Heart left ventricle (tissue), 13 donors: ENCODE measurements around the gene FGFRL1.

Experiments used
- POLR2A ChIP-seq, 2 donors: fragments of 450-650 bp; IDR thresholded peaks; one replicate each; pipeline ENCODE4 v1.6.1; 2017; ENCODE audit warnings: antibody characterized with exemption in 2 of 2, mild to moderate bottlenecking in 2 of 2, moderate library complexity in 2 of 2
- TF ChIP-seq, protein P1 (sequence below), 12 donors: fragments of 200-600 bp; sonication (generic) in 4 of 12; IDR thresholded peaks; one replicate each; pipeline versions ENCODE4 v1.5.0 to v1.8.0; 2018 to 2022; ENCODE audit warnings: antibody characterized with exemption in 12 of 12, mild to moderate bottlenecking in 5 of 12
- donor health status: ischemic (EF 13 %, LVEDD 7.1; RV severe dilation, severe dysfunction).
- donor health status: DM: no; HTN: yes; CAD: no.
- donor health status: DM: no; HTN: no; CAD: no.
- donor health status: ischemic (EF 25% LVEDD 6.9; RV normal size, moderate dysfunction).
- donor health status: ischemic (EF 25% LVEDD 5.7; RV mildly dilated, moderate dysfunction).
- donor health status: ischemic (EF 35%, LVEDD 5.7; RV mildly dilated, moderate dysfunction).
- donor health status: nonischemic (EF 11% LVEDD 7.7; RV severe dilation, severe dysfunction).
- donor health status: DM: yes; HTN: yes; CAD: no.
- donor health status: PGD.
- donor health status: ischemic (EF 29% LVEDD 5.4; RV normal size, mild dysfunction).
- donor health status: nonischemic (EF 23%, LVEDD 6.1; RV moderate dilation, normal function).

DNA sequence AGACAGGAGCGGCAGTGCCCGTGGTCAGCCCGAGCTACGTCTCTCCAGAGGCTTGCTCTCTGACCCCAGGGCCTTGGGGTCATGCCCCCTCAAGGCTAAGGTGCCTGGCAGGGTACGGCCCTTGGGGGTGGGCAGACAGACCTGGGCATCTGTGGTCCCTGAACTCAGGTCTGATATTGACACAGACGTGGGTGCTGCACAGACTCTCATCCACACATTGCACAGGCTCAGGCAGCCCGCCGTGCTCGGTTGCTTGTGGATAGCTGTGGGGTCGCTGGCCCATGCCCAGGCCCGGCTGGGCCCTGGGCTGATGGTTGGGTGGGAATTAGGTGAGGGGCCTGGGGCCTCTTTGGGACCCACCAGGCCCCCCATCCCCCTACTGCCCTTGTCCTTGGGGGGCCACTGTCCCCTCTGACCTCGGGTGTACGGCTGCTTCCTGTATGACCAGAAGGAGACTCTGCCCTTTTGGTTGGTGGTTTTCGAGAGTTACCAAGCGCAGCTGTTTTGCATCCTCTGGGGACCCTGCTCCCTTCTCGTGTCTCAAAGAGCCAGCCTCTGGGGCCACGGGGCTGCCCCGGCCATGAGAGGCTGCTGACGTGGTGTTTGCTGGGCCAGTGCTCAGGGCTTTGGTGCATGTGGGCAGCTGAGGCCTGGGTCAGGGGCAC is 10.1 kb downstream of the FGFRL1 start:
- no peak for TF ChIP-seq POLR2A (IDR thresholded peaks at IDR 0.05)
- TF ChIP-seq, protein P1, sequence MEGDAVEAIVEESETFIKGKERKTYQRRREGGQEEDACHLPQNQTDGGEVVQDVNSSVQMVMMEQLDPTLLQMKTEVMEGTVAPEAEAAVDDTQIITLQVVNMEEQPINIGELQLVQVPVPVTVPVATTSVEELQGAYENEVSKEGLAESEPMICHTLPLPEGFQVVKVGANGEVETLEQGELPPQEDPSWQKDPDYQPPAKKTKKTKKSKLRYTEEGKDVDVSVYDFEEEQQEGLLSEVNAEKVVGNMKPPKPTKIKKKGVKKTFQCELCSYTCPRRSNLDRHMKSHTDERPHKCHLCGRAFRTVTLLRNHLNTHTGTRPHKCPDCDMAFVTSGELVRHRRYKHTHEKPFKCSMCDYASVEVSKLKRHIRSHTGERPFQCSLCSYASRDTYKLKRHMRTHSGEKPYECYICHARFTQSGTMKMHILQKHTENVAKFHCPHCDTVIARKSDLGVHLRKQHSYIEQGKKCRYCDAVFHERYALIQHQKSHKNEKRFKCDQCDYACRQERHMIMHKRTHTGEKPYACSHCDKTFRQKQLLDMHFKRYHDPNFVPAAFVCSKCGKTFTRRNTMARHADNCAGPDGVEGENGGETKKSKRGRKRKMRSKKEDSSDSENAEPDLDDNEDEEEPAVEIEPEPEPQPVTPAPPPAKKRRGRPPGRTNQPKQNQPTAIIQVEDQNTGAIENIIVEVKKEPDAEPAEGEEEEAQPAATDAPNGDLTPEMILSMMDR (IDR thresholded peaks at IDR 0.05): no peak
